ENCODE results near the gene DNAH3.
"Not testable (repeated sequence)": the region's sequence is repeated elsewhere in the genome, so short reads cannot be mapped to it uniquely, and the experiment has no call there.

The DNAH3 gene

GRCh38 chr16:21116148-21116693 is 34.4 kb downstream of the DNAH3 start:
- peak; percentile 4 for DNase-seq

- DNase-seq: not testable (repeated sequence)
These were observed 35.1 kb downstream of the DNAH3 start for GRCh38 chr16:21115551-21115950.

GRCh38 chr16:21103941-21104860 is 46.4 kb downstream of the DNAH3 start:
- DNase-seq: no peak

- no peak for DNase-seq
These were observed 48.8 kb downstream of the DNAH3 start for GRCh38 chr16:21101631-21102420.

- no peak for DNase-seq
These were observed 50.2 kb downstream of the DNAH3 start for GRCh38 chr16:21100447-21100846.

- DNase-seq: no peak
These were observed 53.5 kb downstream of the DNAH3 start for GRCh38 chr16:21097151-21097550.

GRCh38 chr16:21094719-21095118 is 55.9 kb downstream of the DNAH3 start:
- not testable (repeated sequence) for DNase-seq

GRCh38 chr16:21092951-21093350 is 57.7 kb downstream of the DNAH3 start:
- DNase-seq: no peak

- no peak for DNase-seq
These were observed 61.8 kb downstream of the DNAH3 start for GRCh38 chr16:21088646-21089538.

GRCh38 chr16:21088143-21088542 is 62.5 kb downstream of the DNAH3 start:
- no peak for DNase-seq

- DNase-seq: no peak
These were observed 65.9 kb downstream of the DNAH3 start for GRCh38 chr16:21084631-21085225.

GRCh38 chr16:21083729-21084268 is 66.8 kb downstream of the DNAH3 start:
- DNase-seq: no peak

- DNase-seq: no peak
These were observed 69.3 kb downstream of the DNAH3 start for GRCh38 chr16:21081329-21081728.

GRCh38 chr16:21078563-21078962 is 72.1 kb downstream of the DNAH3 start:
- DNase-seq: no peak

GRCh38 chr16:21076186-21076883 is 74.3 kb downstream of the DNAH3 start:
- DNase-seq: no peak

- no peak for DNase-seq
These were observed 75.4 kb downstream of the DNAH3 start for GRCh38 chr16:21075252-21075651.

- no peak for DNase-seq
These were observed 77.7 kb downstream of the DNAH3 start for GRCh38 chr16:21072976-21073375.

GRCh38 chr16:21071741-21072140 is 78.9 kb downstream of the DNAH3 start:
- no peak for DNase-seq

GRCh38 chr16:21070564-21070963 is 80.1 kb downstream of the DNAH3 start:
- no peak for DNase-seq

- no peak for DNase-seq
These were observed 80.7 kb downstream of the DNAH3 start for GRCh38 chr16:21069986-21070385.

- no peak for DNase-seq
These were observed 86.4 kb downstream of the DNAH3 start for GRCh38 chr16:21064203-21064602.
